GM21367 (cell line): Measurements from ENCODE around the gene FNTB.
"Not testable (repeated sequence)": the region's sequence is repeated elsewhere in the genome, so short reads cannot be mapped to it uniquely, and the experiment has no call there.

ENCODE experiments used
- ATAC-seq: cut with Tn5 transposase; IDR thresholded peaks from one replicate; pipeline ENCODE4 v1.9.1; 2021; ENCODE audit not compliant: unreplicated experiment

FNTB gene

GRCh38 chr14:65011538-65011937 is 24.8 kb downstream of the FNTB start:
- ATAC-seq = no peak

- ATAC-seq = no peak
Measured at GRCh38 chr14:65012353-65012752, 25.7 kb downstream of the FNTB start.

GRCh38 chr14:65015391-65015790 is 28.7 kb downstream of the FNTB start:
- no peak for ATAC-seq

- ATAC-seq = no peak
Measured at GRCh38 chr14:65016471-65016870, 29.8 kb downstream of the FNTB start.

- peak; percentile 68 for ATAC-seq
Measured at GRCh38 chr14:65019944-65020566, 33.4 kb downstream of the FNTB start.

- ATAC-seq = no peak
Measured at GRCh38 chr14:65024957-65025356, 38.3 kb downstream of the FNTB start.

- ATAC-seq = no peak
Measured at GRCh38 chr14:65025818-65026217, 39.1 kb downstream of the FNTB start.

GRCh38 chr14:65026526-65026925 is 39.8 kb downstream of the FNTB start:
- ATAC-seq = no peak

- ATAC-seq = no peak
Measured at GRCh38 chr14:65027127-65027799, 40.6 kb downstream of the FNTB start.

GRCh38 chr14:65028937-65029336 is 42.2 kb downstream of the FNTB start:
- ATAC-seq = no peak

GRCh38 chr14:65031321-65031720 is 44.6 kb downstream of the FNTB start:
- ATAC-seq = not testable (repeated sequence)

GRCh38 chr14:65032319-65032718 is 45.6 kb downstream of the FNTB start:
- no peak for ATAC-seq

GRCh38 chr14:65033181-65033580 is 46.5 kb downstream of the FNTB start:
- ATAC-seq = no peak

GRCh38 chr14:65034021-65034420 is 47.3 kb downstream of the FNTB start:
- ATAC-seq = no peak

- ATAC-seq = no peak
Measured at GRCh38 chr14:65035049-65035448, 48.4 kb downstream of the FNTB start.

GRCh38 chr14:65038966-65039365 is 52.3 kb downstream of the FNTB start:
- ATAC-seq = no peak

- no peak for ATAC-seq
Measured at GRCh38 chr14:65040666-65041433, 54.2 kb downstream of the FNTB start.

GRCh38 chr14:65041434-65041915 is 54.8 kb downstream of the FNTB start:
- no peak for ATAC-seq

- ATAC-seq = no peak
Measured at GRCh38 chr14:65042296-65042695, 55.6 kb downstream of the FNTB start.

- ATAC-seq = no peak
Measured at GRCh38 chr14:65042731-65043372, 56.2 kb downstream of the FNTB start.

GRCh38 chr14:65043893-65044595 is 57.3 kb downstream of the FNTB start:
- no peak for ATAC-seq
